GM21825 (cell line): ENCODE results near the gene IL17REL.

Source experiments
- ATAC-seq: cut with Tn5 transposase; IDR thresholded peaks from one replicate; pipeline ENCODE4 v1.9.1; 2021; ENCODE audit warnings: mild to moderate bottlenecking, moderate library complexity; ENCODE audit not compliant: unreplicated experiment

Gene IL17REL

DNA sequence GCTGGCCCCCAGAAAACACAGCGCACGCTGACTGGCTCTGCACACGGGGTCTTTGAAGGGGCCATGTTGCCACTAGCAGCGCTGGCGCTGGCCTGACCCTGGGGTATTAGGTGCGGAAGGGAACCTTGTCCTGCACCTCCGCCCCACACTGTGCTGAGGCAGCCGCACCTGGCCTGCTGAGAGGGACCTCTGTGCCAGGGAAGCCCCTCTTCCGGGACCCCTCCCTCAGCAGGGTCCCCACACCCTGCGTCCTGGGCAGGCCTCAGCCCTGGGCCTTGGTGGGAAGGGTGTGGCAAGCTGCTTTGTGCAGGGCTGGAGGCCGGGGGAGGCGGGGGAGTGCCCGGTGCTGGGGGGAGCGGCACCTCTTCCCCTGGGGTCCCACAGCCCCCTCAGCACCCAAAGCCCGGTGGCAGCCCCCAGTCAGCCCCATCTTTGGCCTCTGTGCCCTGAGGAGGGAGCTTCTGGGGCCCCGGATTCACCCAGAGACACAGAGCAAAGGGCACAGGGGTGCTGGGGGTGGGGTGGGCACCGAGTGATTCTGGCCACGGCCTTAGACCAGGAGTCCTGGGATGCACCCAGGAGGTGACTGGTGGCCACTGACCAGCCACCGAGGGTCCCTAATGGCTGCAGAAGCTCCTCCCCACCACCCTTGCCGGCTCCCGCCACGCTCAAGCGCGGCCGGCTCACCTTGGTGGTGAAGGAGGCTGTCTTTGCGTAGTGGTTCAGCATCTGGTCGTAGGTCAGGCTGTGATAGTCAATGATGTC lies 34.1 kb upstream of the IL17REL start:
- no peak for ATAC-seq

DNA sequence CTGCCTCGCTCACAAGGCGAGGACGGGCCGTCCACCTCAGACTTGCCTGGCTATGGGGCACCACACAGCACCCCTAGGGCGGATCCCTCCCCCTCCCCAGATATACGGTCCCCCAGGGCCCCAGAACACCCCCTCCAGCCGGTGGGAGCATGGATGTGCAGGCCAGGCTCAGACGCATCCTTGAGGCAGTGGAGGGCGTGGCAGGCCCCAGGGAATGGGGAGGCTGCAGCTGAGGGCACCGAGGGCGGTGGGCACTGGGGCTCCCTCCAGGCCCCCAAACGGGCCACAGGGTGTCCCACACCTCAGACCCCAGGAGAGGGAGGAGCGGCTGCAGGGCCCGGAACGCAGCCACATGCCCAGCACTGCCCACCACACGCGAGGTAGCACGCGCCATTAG lies 33.5 kb upstream of the IL17REL start:
- ATAC-seq: no peak

DNA sequence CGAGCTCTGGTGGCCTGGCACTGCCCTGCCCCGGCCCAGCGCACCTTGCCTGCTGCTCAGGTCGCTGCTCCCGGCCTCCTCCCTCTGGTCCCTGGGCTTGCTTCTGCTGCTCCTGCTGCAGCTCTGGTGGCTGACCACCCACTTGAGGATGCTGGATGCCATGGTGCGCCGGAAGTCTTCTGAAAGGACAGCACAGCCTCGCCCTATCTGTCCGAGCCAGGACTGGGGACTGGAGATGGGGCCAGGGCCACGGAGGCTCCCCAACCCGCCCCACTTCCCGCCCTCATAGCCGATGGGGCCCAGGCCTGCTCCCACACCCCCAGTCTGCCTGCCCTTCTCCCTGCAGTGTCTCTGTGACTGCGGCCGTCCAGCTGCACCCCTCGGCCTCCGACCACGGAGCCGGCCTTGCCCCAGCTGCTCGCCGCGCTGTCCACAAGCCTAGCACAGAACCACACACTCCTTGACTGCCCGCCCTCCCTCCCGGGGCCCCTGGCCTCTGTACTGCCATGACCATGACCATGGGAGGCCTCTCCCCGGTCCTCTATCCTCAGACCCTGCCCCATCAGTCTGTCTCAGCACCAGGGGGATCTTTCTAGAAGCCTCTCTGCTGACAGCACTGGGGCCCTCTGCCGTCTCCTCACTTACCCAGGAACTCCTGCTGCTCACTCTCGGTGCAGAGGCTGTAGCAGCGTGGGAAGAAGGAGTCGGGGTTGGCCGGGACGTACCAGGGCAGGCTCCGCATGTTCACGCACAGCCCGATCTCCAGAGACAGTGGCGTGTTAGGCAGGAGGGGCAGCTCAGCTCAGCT lies 32.9 kb upstream of the IL17REL start:
- no peak for ATAC-seq

DNA sequence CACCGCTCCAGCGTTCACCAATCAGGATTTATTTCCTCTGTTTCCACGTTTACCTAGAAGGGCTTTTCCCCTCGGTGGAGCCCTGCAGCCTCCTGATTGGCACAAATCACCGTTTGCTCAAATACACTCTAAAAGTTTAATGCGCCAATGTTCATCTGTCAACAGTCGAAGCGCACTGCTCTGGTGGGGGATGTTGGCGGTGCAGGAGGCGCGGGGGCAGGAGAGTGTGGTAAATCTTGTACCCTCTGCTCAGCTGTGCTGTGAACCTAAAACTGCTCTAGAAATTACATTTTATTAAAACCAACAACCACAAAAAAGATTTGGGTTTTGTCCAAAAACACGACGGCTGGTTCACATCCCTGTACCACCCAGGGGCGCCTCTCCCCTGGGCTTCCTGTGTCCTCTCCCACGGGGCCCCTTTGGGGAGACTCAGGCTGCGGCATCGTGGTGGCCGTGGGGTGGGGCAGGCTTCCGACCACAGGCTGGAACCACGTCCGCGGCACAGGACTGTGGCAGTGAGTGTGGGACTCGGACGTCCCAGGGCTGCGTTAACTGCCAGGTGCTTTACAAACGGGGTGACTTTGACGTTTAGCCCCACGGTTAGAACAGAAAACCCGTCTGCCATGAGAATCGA lies 32.0 kb upstream of the IL17REL start:
- no peak for ATAC-seq

DNA sequence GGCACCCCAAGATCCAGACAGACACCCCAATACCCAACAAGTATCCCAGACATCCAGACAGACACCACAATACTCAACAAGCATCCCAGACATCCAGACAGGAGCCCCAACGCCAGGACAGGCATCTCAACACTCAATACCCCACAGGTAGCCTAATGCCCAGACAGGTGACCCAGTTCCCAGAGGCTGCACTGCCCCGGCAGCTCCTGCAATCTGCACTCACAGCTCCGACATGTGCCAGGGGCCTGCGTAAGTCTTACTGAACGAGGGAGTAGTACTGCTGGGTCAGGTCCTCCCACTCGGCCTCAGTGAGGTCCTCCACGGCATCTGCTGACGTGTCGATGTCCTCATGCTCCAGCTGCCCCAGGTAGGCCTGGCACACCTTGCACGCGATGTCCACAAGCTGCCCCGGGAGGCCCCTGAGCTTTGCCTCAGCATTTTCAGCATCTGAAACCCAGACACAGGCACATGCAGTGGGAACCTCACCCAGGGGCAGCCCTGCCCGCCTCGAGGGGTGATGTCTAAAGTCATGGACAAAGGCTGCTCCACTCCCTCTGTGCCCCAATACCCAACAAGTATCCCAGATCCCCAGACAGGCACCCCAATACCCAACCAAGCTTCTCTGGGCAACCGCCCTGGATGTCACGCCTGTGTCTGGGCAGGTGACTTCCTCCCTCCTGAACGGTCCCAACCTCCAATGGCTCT lies 28.9 kb upstream of the IL17REL start:
- no peak for ATAC-seq

DNA sequence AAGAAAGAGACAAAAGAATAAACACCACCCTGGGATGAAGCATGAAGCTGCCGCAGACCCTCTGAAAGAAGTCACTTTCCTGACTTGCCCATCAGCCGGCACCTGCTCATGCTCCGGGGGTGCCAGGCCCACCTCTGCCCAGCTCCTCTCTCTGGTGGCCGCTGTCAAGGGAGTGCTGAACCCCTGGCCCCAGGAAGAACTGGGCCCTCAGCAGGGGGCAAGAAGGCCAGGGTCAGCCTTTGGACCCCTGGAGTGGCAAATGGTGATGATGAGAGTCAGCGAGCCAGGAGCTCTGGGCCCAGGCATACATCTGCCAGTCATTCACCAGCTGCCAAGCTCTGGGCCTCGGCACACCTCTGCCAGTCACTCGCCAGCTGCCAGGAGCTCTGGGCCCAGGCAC lies 28.2 kb upstream of the IL17REL start:
- no peak for ATAC-seq

DNA sequence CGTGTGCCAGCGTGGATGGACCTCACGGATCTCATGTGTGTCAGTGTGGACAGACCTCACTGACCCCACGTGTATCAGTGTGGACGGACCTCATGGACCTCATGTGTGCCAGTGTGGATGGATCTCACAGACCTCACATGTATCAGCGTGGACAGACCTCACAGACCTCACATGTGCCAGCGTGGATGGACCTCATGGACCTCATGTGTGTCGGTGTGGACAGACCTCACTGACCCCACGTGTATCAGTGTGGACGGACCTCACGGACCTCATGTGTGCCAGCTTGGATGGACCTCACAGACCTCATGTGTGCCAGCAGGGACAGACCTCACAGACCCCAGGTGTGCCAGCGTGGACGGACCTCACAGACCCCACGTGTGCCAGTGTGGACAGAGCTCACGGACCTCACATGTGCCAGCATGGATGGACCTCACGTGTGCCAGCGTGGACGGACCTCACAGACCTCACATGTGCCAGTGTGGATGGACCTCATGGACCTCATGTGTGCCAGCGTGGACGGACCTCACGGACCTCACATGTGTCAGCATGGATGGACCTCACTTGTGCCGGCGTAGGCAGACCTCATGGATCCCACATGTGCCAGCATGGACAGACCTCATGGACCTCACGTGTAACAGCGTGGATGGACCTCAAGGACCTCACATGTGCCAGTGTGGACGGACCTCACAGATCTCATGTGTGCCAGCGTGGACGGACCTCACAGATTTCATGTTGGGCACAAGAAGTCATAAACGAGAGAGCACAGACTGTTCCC lies 27.3 kb upstream of the IL17REL start:
- ATAC-seq: no peak

DNA sequence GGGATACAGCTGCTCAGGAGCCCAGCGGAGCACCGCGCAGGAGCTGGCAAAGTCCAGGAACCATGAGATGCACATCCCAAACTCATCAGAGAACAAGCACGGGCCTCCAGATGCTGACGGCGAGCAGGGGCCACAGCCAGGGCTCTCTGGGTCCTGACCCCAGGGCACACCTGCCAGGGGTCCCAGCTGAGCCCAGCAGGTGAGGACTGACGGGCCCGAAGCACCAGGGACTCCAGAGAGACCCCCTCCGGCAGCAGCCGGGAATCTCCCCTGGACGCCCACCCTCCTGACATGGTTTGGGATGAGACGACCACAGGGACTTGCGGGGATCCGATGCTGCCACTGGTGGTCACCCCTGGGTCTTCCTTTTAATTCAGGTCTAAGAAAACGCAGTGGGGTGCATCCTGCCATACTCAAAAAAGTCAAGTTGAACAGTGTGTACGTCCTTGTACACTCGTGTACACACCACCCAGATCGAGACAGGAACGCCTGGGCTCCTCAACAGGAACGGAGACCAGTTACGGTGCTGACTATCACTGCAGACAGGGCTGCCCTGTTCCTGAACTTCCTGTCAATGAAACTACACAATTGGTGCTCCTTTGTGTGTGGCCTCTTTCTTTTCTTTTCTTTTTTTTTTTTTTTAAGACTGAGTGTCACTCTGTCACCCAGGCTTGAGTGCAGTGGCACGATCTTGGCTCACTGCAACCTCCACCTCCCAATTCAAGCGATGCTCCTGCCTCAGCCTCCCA lies 23.6 kb upstream of the IL17REL start:
- ATAC-seq: no peak

DNA sequence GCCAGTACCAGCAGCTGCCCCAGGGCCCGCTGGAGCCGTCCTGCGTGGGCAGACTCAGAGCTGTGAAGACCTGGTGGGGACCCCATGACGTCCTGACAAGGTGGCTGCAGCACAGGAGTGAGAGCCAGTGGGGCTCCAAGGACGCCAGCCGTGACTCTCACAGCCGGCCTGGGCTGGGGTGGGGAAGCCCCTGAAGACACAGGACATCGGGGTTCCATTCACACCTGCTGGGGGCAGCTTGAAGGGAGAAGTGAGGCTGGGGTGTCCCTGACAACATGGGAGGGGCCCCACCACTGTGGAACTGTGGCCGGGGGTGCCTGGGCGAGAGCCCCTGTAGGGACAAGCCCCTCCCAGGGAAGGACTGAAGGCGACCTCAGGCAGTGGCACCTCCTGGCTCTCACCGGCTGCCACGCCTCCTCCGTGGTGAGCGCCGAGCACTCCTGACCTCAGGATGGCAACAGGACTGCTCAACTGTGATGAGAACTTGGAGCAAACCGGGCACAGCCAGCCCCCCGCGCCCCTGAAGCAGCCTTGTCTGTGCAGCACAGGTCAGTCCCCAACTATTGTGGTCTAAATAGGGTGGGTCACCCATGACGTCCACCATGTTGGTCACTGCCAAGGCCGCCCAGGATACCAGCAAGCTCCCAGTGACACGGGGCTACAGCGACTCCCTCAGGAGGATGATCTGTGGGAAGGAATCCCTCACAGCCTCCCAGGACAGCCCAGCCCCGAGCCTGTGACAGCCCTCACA lies 22.7 kb upstream of the IL17REL start:
- no peak for ATAC-seq

DNA sequence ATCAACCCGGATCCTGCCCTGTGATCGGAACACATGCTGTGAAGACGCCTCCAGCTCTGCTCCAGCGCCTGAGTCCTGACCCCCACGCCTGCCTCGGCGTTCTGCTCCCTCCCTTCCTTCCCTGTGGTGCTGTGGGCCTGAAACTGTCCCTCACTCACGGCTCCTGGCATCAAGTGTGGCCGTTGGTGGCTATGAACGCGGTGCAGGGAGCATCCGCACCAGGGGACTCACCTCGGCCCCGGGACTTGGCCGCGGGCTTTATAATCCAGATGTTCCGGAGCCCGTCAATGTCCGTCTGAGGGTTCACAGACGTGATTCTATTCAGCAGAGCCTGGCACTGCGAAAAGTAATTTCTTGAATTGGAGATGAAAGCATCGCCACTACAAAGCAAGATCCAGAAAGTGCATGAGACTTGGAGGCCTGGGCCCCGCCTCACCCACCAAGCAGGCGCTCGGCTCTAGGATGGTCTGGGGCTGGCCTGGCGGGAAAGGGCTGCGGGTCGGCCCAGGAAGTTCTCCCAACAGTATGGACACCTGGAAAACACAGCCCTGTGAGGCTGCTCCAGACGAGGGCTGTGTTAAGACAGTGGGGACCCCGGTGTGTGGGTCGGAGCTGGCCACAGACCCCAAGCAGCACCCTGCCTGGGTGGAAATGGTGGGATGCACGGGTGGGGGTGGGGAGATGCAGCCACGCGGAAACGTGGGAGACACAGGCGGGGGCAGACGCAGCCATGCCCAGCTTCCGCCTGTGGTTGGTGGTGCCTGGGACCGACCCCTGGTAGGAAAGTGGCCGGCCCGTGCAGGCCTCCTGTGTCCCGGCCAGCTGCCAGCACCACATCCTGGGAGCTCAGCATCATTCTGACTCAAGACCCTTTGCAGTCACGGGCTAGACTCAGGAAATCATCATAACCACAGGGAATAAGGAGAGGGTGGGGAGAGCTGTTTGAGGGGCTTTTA lies 21.8 kb upstream of the IL17REL start:
- ATAC-seq: no peak

DNA sequence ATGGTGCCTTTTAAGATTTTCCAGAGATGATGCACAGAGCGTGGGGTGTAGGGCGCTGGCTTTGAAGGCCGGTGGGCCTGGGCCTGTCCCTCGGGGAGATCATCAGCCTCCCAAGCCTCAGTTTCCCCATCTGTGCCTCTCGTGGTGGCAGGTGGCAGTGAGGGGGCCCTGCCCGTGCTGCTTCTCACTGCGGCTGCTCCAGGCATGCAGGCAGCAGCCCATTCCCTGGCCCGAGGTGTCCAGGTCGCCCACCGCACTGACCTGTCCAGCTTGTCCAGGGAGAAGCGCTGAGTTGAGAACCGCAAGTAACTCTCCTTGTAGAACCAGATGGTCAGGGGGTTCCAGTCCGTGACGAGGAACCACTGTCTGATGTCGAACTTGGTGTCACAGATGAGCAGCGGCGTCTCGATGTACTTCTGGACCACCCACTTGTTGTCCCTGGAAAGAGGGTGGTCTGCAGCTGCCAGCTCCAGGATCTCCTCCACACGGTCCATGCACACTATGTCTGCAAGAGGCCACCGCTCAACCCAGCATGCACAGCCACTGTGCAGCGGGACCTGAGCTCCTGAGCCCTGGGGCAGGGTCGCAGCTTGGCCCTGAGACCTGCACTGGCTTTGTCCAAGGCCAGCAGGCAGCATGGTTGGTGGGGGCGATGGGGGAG lies 20.5 kb upstream of the IL17REL start:
- ATAC-seq: no peak

DNA sequence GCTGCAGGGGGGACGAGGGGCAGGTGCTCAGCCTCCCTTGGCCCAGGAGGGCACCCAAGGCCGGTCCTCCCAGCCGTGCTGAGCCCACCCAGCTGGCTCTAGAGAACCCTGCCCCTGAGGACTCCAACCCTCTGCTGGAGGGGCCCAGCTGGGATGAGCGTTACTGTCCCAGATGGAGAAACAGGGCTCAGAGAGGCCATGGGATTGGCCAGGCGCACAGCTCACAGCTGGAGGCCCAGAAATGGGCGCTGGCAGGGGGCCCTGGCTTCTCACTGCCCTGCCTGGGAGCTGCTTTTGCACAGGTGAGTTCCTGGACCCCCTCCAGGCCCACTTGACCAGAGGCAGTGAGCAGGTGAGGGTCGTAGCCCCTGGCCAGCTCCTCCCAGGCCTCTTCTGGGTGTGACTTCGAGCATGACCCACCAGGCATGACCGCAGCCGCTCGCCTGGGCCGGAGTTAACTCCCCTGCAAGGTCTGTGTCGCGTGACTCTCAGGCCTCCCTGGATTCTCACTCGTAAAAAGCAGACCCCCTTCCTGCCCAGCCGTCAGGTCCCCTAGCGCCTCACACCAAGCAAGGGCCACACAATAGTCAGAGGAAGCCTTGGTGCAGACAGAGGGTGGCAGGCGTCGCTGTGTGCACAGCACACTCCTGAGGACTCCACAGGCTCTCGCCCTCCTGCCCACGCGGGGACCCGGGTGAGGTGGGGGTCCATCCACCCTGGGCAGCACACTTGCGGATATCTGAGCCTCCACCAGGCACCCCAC lies 19.7 kb upstream of the IL17REL start:
- ATAC-seq: no peak

DNA sequence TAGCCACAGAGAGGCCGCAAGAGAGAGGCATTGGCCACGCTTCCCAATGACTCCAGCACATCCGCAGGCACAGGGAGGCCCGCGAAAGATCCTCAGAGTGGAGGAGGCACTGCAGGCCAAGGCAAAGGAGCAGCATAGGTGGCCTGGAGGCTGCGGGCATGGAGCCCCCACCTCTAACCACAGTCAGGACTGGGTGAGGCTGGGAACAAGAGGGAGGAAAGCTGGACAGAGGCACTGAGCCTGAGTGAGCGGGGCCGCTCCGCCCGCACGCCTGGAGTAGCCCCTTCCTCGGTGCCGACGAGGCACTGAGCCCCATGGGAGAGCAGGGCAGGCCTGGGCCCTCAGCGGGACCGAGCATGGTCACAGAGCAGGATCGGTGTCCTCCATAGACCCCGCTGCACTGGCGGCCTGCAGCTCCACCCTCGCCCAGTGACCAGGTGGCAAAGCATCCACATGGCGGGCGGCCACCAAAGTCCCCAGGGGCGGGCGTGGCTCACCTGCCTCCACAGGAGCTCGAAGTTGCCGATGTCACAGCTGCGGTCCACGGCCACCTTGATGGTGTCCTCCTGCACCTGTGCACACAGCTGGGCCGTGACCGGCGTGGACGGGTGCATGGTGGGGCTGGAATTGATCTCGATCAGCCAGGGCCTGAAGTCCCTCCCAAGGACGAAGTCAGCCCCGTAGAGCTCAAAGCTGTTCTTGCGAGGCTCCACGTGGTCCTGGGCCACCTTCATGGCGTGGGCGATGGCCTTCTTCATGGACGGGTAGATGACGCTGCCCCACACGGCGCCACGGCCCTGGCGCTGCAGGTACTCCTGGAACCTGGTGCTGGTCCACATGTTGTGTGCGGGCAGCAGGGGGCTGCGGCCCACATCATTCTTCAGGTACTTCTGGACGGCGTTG lies 18.9 kb upstream of the IL17REL start:
- ATAC-seq: no peak

DNA sequence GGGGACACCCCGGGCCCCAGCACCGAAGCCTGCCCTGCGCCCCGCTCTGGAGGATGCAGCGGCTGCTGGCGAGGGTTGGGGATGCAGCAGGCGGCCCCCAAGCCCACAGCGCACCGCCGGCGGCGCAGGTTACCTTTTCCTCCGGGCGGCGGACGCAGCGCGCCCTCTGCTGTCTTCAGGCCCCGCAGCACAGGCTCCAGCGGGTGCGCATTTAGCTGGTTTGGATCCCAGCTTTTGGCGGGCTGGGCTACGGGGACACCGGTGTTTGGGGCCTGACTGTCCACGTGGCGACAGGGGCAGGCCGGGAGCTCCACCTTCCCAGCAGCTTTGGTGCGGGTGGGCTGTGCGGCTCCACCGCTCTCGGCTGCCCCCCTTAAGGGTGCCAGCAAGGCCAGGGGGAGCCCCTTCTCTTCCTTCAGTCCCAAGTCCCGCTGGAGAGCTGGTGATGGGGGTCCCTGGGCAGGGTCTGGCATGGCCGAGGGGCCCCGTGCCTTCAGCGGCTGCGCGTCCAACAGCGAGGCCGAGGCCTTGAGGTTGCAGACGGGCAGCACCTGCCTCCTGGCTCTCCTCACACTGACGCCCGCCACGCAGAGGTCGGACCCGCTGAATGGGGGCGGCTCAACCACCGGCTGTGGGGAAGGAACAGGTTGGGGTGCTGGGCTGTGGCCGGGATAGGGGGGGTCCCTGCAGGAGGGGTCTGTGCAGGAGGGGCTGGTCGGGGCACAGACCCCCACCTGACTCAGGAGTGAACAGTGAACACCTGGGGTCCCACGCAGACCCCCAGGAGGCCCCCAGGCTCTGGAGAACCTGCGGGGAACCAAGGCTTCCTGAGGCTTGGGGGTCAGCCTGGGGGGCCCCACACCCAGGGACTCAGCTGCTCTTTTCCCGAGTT lies 18.0 kb upstream of the IL17REL start:
- ATAC-seq: no peak
